Testis (tissue), 3 donors: ENCODE data around the gene TRMU. TPM values are rescaled to one million over a fixed set of nuclear protein-coding genes. Genes with fewer than 3 reads are reported as not detected.

ENCODE experiments used
- DNase-seq: peaks from one replicate; pipeline ENCODE4 v3.0.0-alpha.2; 2019
- H3K27ac ChIP-seq, 2 donors: fragments of 200-600 bp; sonication (generic); one replicate each; pipeline ENCODE4 v1.5.1; 2019
- H3K27me3 ChIP-seq: fragments of 200-600 bp; sonication (generic); one replicate; pipeline ENCODE4 v1.5.1; 2019
- H3K36me3 ChIP-seq: fragments of 200-600 bp; sonication (generic); one replicate; pipeline ENCODE4 v1.5.1; 2017; ENCODE audit warnings: low read depth; ENCODE audit errors: missing control alignments
- H3K4me1 ChIP-seq: fragments of 200-600 bp; sonication (generic); one replicate; pipeline ENCODE4 v1.5.1; 2019
- H3K4me3 ChIP-seq, 2 donors: fragments of 200-600 bp; sonication (generic); one replicate each; pipeline ENCODE4 v1.5.1; 2017 to 2019
- H3K9me3 ChIP-seq: fragments of 200-600 bp; sonication (generic); one replicate; pipeline ENCODE4 v1.5.1; 2017
- POLR2A ChIP-seq: fragments of 450-650 bp; IDR thresholded peaks from one replicate; pipeline ENCODE4 v1.6.1; 2017; ENCODE audit warnings: antibody characterized with exemption, mild to moderate bottlenecking, moderate library complexity
- WGBS, 2 donors: methylation state at CpG; one replicate each; pipeline ENCODE4 v1.1.5; 2018; 5-methylcytosine and 5-hydroxymethylcytosine counted together
- intact Hi-C: fragments of 100-400 bp; cut with DNase I; formaldehyde crosslinking; loops from one replicate; pipeline ENCODE4 v1.15.1; 2023; ENCODE audit warnings: low total_unique reads
- polyA plus RNA-seq: library from polyadenylated mRNA; stranded (reverse); fragments of 350-450 nt; fragmentation: Illumina TruSeq; extraction: RNeasy Lipid Tissue Mini Kit (QIAGEN cat#74804); gene quantifications from one replicate; pipeline ENCODE4 v1.2.3, GENCODE V29; 2014; ENCODE audit warnings: low read depth, low replicate concordance; ENCODE audit not compliant: insufficient read depth
- total RNA-seq, 2 donors: library from RNA; depleted of rRNA; stranded (reverse); fragments of >200 nt; gene quantifications; one replicate each; pipeline ENCODE4 v1.2.3, GENCODE V29; 2016
- TF ChIP-seq, protein P1 (sequence below), 3 experiments: fragments of 450-650 bp in 2 of 3; fragments of 200-600 bp in 1 of 3; sonication (generic) in 1 of 3; IDR thresholded peaks; one replicate each; pipeline ENCODE4 v1.5.1; 2016 to 2019; ENCODE audit warnings: antibody characterized with exemption in 3 of 3, mild to moderate bottlenecking in 2 of 3, moderate library complexity in 1 of 3

Gene TRMU
- total and polyA plus RNA-seq, 3 donors from 2014 or later = 24.8 to 63.5 (median 57.3) TPM

DNA sequence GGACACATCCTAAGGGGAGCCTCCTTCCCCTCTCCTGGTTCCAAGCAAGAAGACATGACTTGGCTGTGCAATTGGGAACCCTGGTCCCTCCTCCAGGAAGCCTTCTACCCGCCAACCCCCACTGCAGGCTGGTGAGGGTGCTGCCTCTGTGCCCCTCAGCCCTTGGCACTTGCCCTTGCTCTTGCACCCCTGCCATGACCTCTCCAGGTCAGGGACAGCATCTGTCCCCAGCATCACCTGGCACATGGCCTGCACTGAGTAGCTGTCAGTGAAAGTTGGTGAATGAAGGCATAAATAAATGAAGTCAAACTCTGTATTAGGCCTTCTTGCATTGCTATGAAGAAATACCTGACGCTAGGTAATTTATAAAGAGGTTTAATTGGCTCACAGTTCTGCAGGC lies 40.7 kb upstream of the TRMU start:
- intact Hi-C loops = no loop called here
- WGBS, 2 donors = 93% methylated on average over 2 of the region's 2 CpGs
- H3K27me3 ChIP-seq = no peaks in the 10 kb centered on the region

DNA sequence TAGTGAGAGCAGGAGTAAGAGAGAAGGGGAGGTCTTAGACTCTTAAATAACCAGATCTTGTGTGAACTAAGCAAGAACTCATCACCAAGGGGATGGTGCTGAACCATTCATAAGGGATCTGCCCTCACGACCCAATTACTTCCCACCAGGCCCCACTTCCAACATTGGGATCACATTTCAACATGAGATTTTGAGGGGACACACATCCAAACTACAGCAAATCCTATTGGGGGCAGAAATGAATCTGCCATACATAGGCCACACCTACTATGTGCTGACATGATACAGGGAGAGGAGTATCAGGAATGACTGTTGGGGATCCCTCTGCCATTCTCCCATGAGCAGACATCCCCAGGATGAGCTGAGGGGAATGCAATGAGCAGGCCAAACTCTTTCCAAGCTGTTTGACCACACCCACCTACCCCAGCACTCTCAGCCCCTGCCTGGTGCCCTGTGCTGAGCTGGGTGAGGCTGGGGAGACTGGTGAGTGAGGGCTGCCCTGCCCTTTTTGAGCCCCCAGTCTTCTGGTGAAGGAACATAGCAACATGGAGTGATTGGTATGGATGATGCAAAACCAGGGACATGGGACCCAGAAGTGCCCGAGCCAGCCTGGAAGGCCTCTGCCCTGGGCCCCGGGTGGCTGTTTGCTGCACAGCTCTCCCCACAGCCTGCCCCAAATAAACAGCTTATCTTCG lies 40.1 kb upstream of the TRMU start:
- 41 to 46% methylated on average over 4 of the region's 4 CpGs for WGBS, 2 donors

More for the DNA sequence above, 40.7 kb upstream of the TRMU start:
- Histone ChIP-seq H3K4me3 (no peak overlapping the region), H3K9me3 (no peaks in the 10 kb centered on the region), H3K36me3 (no peaks in the 10 kb centered on the region), H3K27ac (no peak overlapping the region), H3K4me1 (peaks cover 13% of the 10 kb centered on the region)
- no peak for TF ChIP-seq POLR2A
- TF ChIP-seq, protein P1, sequence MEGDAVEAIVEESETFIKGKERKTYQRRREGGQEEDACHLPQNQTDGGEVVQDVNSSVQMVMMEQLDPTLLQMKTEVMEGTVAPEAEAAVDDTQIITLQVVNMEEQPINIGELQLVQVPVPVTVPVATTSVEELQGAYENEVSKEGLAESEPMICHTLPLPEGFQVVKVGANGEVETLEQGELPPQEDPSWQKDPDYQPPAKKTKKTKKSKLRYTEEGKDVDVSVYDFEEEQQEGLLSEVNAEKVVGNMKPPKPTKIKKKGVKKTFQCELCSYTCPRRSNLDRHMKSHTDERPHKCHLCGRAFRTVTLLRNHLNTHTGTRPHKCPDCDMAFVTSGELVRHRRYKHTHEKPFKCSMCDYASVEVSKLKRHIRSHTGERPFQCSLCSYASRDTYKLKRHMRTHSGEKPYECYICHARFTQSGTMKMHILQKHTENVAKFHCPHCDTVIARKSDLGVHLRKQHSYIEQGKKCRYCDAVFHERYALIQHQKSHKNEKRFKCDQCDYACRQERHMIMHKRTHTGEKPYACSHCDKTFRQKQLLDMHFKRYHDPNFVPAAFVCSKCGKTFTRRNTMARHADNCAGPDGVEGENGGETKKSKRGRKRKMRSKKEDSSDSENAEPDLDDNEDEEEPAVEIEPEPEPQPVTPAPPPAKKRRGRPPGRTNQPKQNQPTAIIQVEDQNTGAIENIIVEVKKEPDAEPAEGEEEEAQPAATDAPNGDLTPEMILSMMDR (IDR thresholded peaks at IDR 0.05) = no peak
- DNase-seq = no peak

DNA sequence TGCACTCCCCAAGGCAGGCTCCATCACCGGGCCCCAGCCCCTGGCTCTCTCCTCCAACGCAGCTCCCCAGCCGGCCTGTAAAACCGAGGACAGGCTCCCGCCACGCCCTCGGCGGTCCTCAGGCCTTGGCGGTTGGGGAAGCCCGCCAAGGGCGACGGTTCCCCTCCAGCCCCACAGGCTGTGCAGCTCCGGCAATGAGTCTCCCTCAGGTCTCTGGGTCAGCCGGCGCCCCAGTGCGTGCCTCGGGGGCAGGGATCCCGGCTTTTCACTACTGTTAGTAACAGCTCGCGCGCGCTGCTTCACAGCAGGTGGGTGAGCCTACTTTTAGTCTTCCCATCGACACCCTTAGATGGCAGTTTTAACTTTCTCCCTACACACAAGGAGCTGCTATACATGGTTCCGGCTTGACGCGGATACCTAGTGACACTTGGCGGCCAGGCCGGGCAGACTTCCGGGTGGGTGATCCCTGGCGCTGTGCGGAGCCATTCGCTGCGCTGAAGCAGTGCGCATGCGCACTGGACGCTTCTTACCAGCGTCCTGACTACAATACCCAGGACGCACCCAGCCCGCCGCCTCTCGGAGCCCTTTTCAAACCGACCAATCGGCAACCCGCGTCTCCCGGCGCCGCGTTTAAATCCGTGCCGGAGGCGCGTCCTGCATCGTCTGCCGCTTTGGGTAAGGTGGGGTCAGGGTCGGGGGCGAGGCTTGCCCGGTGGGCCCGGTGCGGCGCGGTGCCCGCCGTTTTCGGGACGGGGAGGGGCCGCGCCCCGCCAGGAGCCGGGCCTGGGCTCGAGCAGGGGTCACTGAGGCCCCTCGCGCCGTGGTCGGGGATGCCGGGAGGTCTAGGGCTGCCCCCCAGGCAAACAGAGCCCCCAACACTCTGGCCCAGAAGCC lies 39.0 kb upstream of the TRMU start, which contains the start of gene GTSE1:
Gene GTSE1 (plus strand): TSS at position 614 of the 894 bp plus-strand sequence. CDS start 531 bp downstream, outside the sequence.
- TF ChIP-seq POLR2A = no peak
- TF ChIP-seq, protein P1 (IDR thresholded peaks at IDR 0.05) = peak in 1 of 3 experiments; percentile 6
- no peaks in the 10 kb centered on the region for H3K9me3 ChIP-seq
- peak within 1 kb of the TSS; percentile 63 to 70 for H3K4me3 ChIP-seq
- peak; percentile 98 for DNase-seq
- 1 to 3% methylated on average over 22 to 63 of the region's 76 CpGs for WGBS, 2 donors
- intact Hi-C loops = no loop called here
- no peaks in the 10 kb centered on the region for H3K36me3 ChIP-seq
- H3K4me1 ChIP-seq = peaks cover 13% of the 10 kb centered on the region
- H3K27ac ChIP-seq = peak within 1 kb of the TSS; percentile 72 to 90
- no peaks in the 10 kb centered on the region for H3K27me3 ChIP-seq

More for the DNA sequence above, 40.1 kb upstream of the TRMU start:
- DNase-seq = no peak
- Histone ChIP-seq H3K27ac (peak overlapping the region in 1 of 2 donors; percentile 72), H3K4me1 (peaks cover 13% of the 10 kb centered on the region), H3K4me3 (peak overlapping the region in 1 of 2 donors; percentile 70), H3K36me3 (no peaks in the 10 kb centered on the region), H3K27me3 (no peaks in the 10 kb centered on the region), H3K9me3 (no peaks in the 10 kb centered on the region)
- no peak for TF ChIP-seq POLR2A
- intact Hi-C loops = no loop called here

DNA sequence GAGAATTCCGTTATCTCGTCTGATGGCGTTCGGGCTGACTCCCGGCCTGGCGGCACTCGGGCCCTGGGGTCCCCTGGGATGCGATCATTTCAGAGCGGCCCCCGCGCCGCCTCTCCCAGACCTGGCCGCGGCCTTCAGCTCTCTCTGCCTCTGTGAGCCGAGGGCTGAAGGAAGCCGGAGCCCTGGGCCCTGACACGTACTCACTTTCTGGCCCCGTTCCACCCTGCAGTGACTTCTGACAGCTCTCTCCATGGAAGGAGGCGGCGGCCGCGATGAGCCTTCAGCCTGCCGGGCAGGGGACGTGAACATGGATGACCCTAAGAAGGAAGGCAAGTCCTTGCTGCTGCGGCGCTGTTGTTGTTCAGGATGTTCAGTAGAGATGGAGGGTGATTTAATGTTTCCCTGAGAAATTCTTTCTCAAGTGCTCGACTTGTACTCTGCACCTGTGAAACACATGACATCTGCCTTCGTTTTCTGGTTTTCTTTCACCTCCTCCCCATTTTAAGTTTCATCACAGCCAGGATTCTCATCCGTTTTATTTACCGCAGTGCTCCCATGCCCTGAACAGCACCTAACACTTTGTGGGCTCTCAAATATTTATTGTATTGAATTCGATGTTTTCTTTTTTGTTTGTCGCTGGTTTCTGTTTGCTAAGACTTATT lies 38.2 kb upstream of the TRMU start:
- no peaks in the 10 kb centered on the region for H3K9me3 ChIP-seq
- H3K27ac ChIP-seq = peak overlapping the region; percentile 37 to 72
- intact Hi-C loops = no loop called here
- 4 to 17% methylated on average over 11 to 26 of the region's 32 CpGs for WGBS, 2 donors
- peaks cover 13% of the 10 kb centered on the region for H3K4me1 ChIP-seq
- DNase-seq = peak; percentile 40
- peak overlapping the region; percentile 63 to 70 for H3K4me3 ChIP-seq
- TF ChIP-seq, protein P1 (IDR thresholded peaks at IDR 0.05) = no peak
- TF ChIP-seq POLR2A = no peak
- no peaks in the 10 kb centered on the region for H3K36me3 ChIP-seq
- no peaks in the 10 kb centered on the region for H3K27me3 ChIP-seq
